ENCODE results near the gene POFUT2.

Gene POFUT2

DNA sequence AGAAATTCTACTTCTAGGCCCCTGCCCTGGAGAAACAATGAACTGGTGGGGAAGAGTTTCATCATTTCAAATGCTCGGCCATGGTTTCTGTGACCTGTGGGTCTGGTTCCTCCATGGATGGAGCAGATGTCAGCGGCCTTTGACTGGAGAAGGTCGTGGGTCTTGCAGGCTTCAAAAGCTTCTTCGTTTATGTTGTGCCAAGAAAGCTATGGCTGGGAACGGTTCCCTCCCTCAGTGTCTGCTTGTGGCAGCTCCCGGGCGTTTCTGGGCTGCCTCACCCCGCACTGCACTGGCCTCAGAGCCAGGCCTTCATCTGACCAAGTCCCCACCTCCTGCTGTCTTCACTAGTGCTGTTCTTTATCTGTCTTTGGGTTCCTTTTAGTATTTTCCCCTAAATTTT is 46.4 kb upstream of the POFUT2 start:
- no peak for TF ChIP-seq NFIC (IDR thresholded peaks at IDR 0.05)
- TF ChIP-seq EP300 (IDR thresholded peaks at IDR 0.05; ENCODE audit: borderline replicate concordance), result no peak
- no peak for TF ChIP-seq YY1 (IDR thresholded peaks at IDR 0.05; ENCODE audit: low read depth)
- no peak for TF ChIP-seq TAF1 (IDR thresholded peaks at IDR 0.05; ENCODE audit: low read depth)
- no peak for TF ChIP-seq ZBTB7A (IDR thresholded peaks at IDR 0.05; ENCODE audit: low read depth)
- no peak for TF ChIP-seq TEAD4 (IDR thresholded peaks at IDR 0.05)
- no peak for TF ChIP-seq TCF12 (IDR thresholded peaks at IDR 0.05; ENCODE audit: low read depth)
- no peak for TF ChIP-seq CEBPB (IDR thresholded peaks at IDR 0.05)
- no peak for TF ChIP-seq EGR1 (IDR thresholded peaks at IDR 0.05)
- no peak for TF ChIP-seq CREB1 (IDR thresholded peaks at IDR 0.05; ENCODE audit: low read depth)
- TF ChIP-seq FOXM1 (IDR thresholded peaks at IDR 0.05; ENCODE audit: borderline replicate concordance, low read depth), result no peak
- no peak for TF ChIP-seq MAX (IDR thresholded peaks at IDR 0.05)
- TF ChIP-seq USF1 (IDR thresholded peaks at IDR 0.05), result no peak
- TF ChIP-seq RAD21 (IDR thresholded peaks at IDR 0.05; ENCODE audit: low read depth), result no peak

DNA sequence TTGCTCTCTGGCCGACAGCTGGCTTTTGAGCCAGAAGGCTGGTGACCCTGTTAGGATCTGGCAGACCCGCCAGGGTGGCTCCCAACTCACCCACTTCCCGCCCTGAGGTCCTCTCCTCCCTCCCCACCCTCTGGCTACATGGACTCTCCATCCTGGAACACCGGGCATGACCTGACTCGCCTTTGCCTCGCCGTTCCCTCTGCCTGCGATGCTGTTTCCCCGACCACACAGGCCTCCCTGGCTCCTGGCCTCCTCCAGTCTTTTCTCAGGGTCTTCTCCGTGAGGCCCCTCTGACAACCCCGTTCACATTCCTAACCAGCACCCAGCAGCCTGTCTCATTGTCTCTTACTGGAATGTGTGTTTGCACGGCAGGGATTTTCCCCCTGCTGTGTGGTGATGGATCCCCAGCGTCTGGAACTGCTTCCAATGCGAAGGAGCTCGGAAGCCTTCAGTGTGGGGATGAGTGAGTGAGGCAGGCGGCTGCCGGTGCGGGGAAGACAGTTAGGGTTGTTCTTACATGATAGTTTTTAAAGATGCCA is 46.0 kb upstream of the POFUT2 start:
- TF ChIP-seq TCF12 (IDR thresholded peaks at IDR 0.05; ENCODE audit: low read depth) (0 out of 2 replicates have a peak, but pooled peaks have one; percentile 28), TAF1 (IDR thresholded peaks at IDR 0.05; ENCODE audit: low read depth) (no peak), CEBPB (IDR thresholded peaks at IDR 0.05) (no peak), ZBTB7A (IDR thresholded peaks at IDR 0.05; ENCODE audit: low read depth) (0 out of 2 replicates have a peak, but pooled peaks have one; percentile 57), TEAD4 (IDR thresholded peaks at IDR 0.05) (peak; percentile 81), MAX (IDR thresholded peaks at IDR 0.05) (no peak), EP300 (IDR thresholded peaks at IDR 0.05; ENCODE audit: borderline replicate concordance) (peak; percentile 55; the same call in 1 of the 2 replicates)

- TF ChIP-seq TCF12 (IDR thresholded peaks at IDR 0.05; ENCODE audit: low read depth) (peak; percentile 30; the same call in 1 of the 2 replicates), YY1 (IDR thresholded peaks at IDR 0.05; ENCODE audit: low read depth) (no peak)
These were observed 45.4 kb upstream of the POFUT2 start for GRCh38 chr21:45332981-45333582.

GRCh38 chr21:45332415-45332814 is 44.7 kb upstream of the POFUT2 start:
- no peak for TF ChIP-seq TEAD4 (IDR thresholded peaks at IDR 0.05)

DNA sequence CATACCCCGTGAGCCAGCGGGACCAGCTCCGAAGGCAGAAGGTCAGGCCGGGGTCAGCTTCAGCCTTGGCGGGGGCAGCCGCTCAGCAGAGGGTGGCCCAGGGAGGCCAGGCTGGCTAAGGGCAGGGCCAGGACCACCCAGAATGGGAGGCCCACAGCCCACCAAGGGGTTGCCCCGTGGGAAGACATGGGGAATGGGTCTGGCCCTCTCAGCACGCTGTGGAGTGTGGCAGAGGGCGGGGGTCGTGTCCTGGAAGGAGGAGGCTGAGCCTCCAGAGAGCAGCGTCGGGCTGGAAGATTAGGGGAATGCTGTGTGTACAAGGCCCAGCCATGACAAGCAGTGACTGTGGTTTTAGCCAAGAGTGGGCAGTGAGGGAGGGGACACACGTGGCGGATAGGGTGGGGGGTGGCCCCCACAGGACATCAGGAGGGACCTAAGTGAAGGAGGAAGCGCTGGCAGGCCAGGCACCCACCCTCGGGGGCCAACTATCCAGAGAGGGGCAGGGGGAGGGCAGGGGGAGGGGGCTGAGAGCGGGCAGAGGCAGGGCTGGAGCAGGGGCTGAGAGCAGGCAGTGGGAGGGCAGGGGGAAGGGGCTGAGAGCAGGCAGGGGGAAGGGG is 43.9 kb upstream of the POFUT2 start:
- TF ChIP-seq ZBTB7A (IDR thresholded peaks at IDR 0.05; ENCODE audit: low read depth), result no peak
- TF ChIP-seq EGR1 (IDR thresholded peaks at IDR 0.05), result no peak
- TF ChIP-seq EP300 (IDR thresholded peaks at IDR 0.05; ENCODE audit: borderline replicate concordance), result no peak
- TF ChIP-seq FOXM1 (IDR thresholded peaks at IDR 0.05; ENCODE audit: borderline replicate concordance, low read depth), result no peak
- TF ChIP-seq USF1 (IDR thresholded peaks at IDR 0.05), result no peak
- TF ChIP-seq CREB1 (IDR thresholded peaks at IDR 0.05; ENCODE audit: low read depth), result no peak
- no peak for TF ChIP-seq TCF12 (IDR thresholded peaks at IDR 0.05; ENCODE audit: low read depth)
- TF ChIP-seq NFIC (IDR thresholded peaks at IDR 0.05), result no peak
- no peak for TF ChIP-seq RAD21 (IDR thresholded peaks at IDR 0.05; ENCODE audit: low read depth)
- no peak for TF ChIP-seq MAX (IDR thresholded peaks at IDR 0.05)
- TF ChIP-seq TAF1 (IDR thresholded peaks at IDR 0.05; ENCODE audit: low read depth), result no peak
- TF ChIP-seq CEBPB (IDR thresholded peaks at IDR 0.05), result no peak
- no peak for TF ChIP-seq TEAD4 (IDR thresholded peaks at IDR 0.05)
- TF ChIP-seq, protein P1, sequence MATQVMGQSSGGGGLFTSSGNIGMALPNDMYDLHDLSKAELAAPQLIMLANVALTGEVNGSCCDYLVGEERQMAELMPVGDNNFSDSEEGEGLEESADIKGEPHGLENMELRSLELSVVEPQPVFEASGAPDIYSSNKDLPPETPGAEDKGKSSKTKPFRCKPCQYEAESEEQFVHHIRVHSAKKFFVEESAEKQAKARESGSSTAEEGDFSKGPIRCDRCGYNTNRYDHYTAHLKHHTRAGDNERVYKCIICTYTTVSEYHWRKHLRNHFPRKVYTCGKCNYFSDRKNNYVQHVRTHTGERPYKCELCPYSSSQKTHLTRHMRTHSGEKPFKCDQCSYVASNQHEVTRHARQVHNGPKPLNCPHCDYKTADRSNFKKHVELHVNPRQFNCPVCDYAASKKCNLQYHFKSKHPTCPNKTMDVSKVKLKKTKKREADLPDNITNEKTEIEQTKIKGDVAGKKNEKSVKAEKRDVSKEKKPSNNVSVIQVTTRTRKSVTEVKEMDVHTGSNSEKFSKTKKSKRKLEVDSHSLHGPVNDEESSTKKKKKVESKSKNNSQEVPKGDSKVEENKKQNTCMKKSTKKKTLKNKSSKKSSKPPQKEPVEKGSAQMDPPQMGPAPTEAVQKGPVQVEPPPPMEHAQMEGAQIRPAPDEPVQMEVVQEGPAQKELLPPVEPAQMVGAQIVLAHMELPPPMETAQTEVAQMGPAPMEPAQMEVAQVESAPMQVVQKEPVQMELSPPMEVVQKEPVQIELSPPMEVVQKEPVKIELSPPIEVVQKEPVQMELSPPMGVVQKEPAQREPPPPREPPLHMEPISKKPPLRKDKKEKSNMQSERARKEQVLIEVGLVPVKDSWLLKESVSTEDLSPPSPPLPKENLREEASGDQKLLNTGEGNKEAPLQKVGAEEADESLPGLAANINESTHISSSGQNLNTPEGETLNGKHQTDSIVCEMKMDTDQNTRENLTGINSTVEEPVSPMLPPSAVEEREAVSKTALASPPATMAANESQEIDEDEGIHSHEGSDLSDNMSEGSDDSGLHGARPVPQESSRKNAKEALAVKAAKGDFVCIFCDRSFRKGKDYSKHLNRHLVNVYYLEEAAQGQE (IDR thresholded peaks at IDR 0.05; ENCODE audit: low read depth), result no peak
- TF ChIP-seq YY1 (IDR thresholded peaks at IDR 0.05; ENCODE audit: low read depth), result no peak

DNA sequence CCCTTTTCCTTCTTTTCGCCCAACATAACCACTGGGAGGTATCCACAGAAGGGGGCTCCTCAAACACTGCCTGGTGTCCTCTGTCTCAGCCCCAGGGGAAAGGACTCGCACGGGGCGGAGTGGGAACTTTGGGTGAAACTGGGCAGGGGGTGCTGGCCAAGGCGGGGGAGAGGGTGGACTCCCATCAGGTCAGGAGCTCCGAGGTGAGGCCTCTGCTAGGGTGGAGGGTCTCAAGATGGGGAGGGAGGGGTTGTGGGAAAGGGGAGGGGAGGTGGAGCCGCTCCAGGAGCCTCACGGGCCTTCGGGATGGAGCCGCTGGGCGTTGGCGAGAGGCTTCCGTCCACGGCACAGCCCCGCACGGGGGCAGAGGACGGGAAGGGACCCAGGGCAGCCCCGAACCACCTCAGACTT is 43.2 kb upstream of the POFUT2 start:
- TF ChIP-seq MAX (IDR thresholded peaks at IDR 0.05) (no peak), YY1 (IDR thresholded peaks at IDR 0.05; ENCODE audit: low read depth) (no peak), USF1 (IDR thresholded peaks at IDR 0.05) (no peak), EGR1 (IDR thresholded peaks at IDR 0.05) (no peak), NFIC (IDR thresholded peaks at IDR 0.05) (no peak), EP300 (IDR thresholded peaks at IDR 0.05; ENCODE audit: borderline replicate concordance) (no peak), RAD21 (IDR thresholded peaks at IDR 0.05; ENCODE audit: low read depth) (no peak), CEBPB (IDR thresholded peaks at IDR 0.05) (no peak), TCF12 (IDR thresholded peaks at IDR 0.05; ENCODE audit: low read depth) (no peak)
- TF ChIP-seq, protein P1 (IDR thresholded peaks at IDR 0.05; ENCODE audit: low read depth), result no peak

All from Ishikawa (cell line).